H1 (cell line): ENCODE measurements around the gene RPL37. TPM values are rescaled to one million over a fixed set of nuclear protein-coding genes. Genes with fewer than 3 reads are reported as not detected.

Experiments
- CTCF ChIA-PET: fragments of 300-600 bp; sonication (Branson Sonifier 250); formaldehyde crosslinking; loops from one replicate; lab custom pipeline; 2021; ENCODE audit not compliant: partially characterized antibody; lab: Charles Lee
- POLR2A ChIA-PET: fragments of 300-600 bp; sonication (Branson Sonifier 250); formaldehyde crosslinking; loops from one replicate; lab custom pipeline; 2021; ENCODE audit warnings: inconsistent platforms; ENCODE audit not compliant: partially characterized antibody; lab: Charles Lee
- DNase-seq, 2 experiments: peaks; one replicate each; pipeline versions ENCODE4 v3.0.0 to v3.0.0-alpha.2; 2010 to 2022; ENCODE audit warnings: low spot score in 2 of 2, low read depth in 1 of 2, mixed read lengths in 1 of 2
- FAIRE-seq: peaks from 2 replicates; lab custom pipeline; 2011; peaks lifted over from hg19 to GRCh38; lab: Jason Lieb, UNC
- H2AFZ ChIP-seq: 2 replicates; pipeline ENCODE4 v1.8.1; 2012; ENCODE audit warnings: low read length, inconsistent platforms
- H2AK5ac ChIP-seq: 2 replicates; pipeline ENCODE4 v1.6.1; 2013; ENCODE audit warnings: low read depth, low read length
- H2BK120ac ChIP-seq: replicated peaks from 2 replicates; pipeline ENCODE3; 2013; ENCODE audit warnings: low read depth, low read length, inconsistent platforms
- H2BK12ac ChIP-seq: 2 replicates; pipeline ENCODE4 v1.6.1; 2013; ENCODE audit warnings: low read depth, low read length
- H2BK15ac ChIP-seq: 2 replicates; pipeline ENCODE4 v1.6.1; 2013; ENCODE audit warnings: low read length
- H2BK20ac ChIP-seq: 2 replicates; pipeline ENCODE4 v1.6.1; 2013; ENCODE audit warnings: low read length
- H2BK5ac ChIP-seq: 2 replicates; pipeline ENCODE4 v1.6.1; 2013; ENCODE audit warnings: low read depth, low read length
- H3K14ac ChIP-seq: 2 replicates; pipeline ENCODE4 v1.6.1; 2013; ENCODE audit warnings: inconsistent platforms; ENCODE audit not compliant: insufficient read length
- H3K18ac ChIP-seq: 2 replicates; pipeline ENCODE4 v1.6.1; 2013; ENCODE audit warnings: low read length; ENCODE audit errors: extremely low read depth
- H3K23ac ChIP-seq: 2 replicates; pipeline ENCODE4 v1.6.1; 2013; ENCODE audit warnings: inconsistent platforms; ENCODE audit not compliant: insufficient read length
- H3K23me2 ChIP-seq: 2 replicates; pipeline ENCODE4 v1.6.1; 2013; ENCODE audit warnings: low read depth, low read length
- H3K27ac ChIP-seq: 2 replicates; pipeline ENCODE4 v1.6.1; 2011; ENCODE audit warnings: low read depth, low read length, inconsistent platforms
- H3K27me3 ChIP-seq, 4 experiments: replicated peaks in 1 of 4; 1 replicate in 1 of 4; 2 replicates in 3 of 4; pipeline versions ENCODE4 v1.6.1 to v1.8.1; 2011 to 2013; ENCODE audit warnings: low read length in 3 of 4, mild to moderate bottlenecking in 3 of 4, inconsistent platforms in 2 of 4, mixed read lengths in 2 of 4, moderate library complexity in 1 of 4; ENCODE audit not compliant: control insufficient read depth in 3 of 4, insufficient read depth in 3 of 4; ENCODE audit errors: extremely low read depth in 1 of 4
- H3K36me3 ChIP-seq, 4 experiments: 2 replicates each; pipeline versions ENCODE4 v1.6.1 to v1.8.1; 2011 to 2013; ENCODE audit warnings: mild to moderate bottlenecking in 4 of 4, low read length in 3 of 4, moderate library complexity in 2 of 4, control low read depth in 1 of 4, inconsistent platforms in 1 of 4; ENCODE audit not compliant: insufficient read depth in 4 of 4, control insufficient read depth in 2 of 4
- H3K4ac ChIP-seq: replicated peaks from 2 replicates; pipeline ENCODE3; 2013; ENCODE audit warnings: low read length, low read depth, mixed read lengths, inconsistent platforms; ENCODE audit not compliant: insufficient read length
- H3K4me1 ChIP-seq, 4 experiments: replicated peaks in 1 of 4; 1 replicate in 1 of 4; 2 replicates in 3 of 4; pipeline versions ENCODE4 v1.6.1 to v1.8.1; 2011 to 2013; ENCODE audit warnings: low read length in 3 of 4, inconsistent platforms in 2 of 4, mixed read lengths in 1 of 4; ENCODE audit not compliant: insufficient read depth in 4 of 4, control insufficient read depth in 3 of 4
- H3K4me2 ChIP-seq, 2 experiments: 2 replicates each; pipeline versions ENCODE4 v1.6.1 to v1.8.1; 2011 to 2013; ENCODE audit warnings: low read depth in 2 of 2, low read length in 2 of 2, control low read depth in 1 of 2, inconsistent platforms in 1 of 2, mild to moderate bottlenecking in 1 of 2; ENCODE audit not compliant: insufficient read depth in 1 of 2
- H3K4me3 ChIP-seq, 4 experiments: fragments of 200-600, 300-600 bp in 1 of 4; sonication (generic), shearing (Covaris generic), sonication (Bioruptor Twin) in 1 of 4; 2 replicates each; pipeline versions ENCODE4 v1.5.1 to v1.8.1; 2011 to 2016; ENCODE audit warnings: low read length in 4 of 4, low read depth in 3 of 4, control low read depth in 2 of 4, inconsistent platforms in 2 of 4, mild to moderate bottlenecking in 2 of 4, mixed read lengths in 1 of 4, moderate library complexity in 1 of 4; ENCODE audit not compliant: insufficient read depth in 2 of 4; ENCODE audit errors: extremely low read depth in 1 of 4
- H3K56ac ChIP-seq: replicated peaks from 2 replicates; pipeline ENCODE3; 2013; ENCODE audit warnings: low read depth, mild to moderate bottlenecking, mixed read lengths, low read length, inconsistent platforms; ENCODE audit not compliant: insufficient read length
- H3K79me1 ChIP-seq: 2 replicates; pipeline ENCODE4 v1.6.1; 2013; ENCODE audit warnings: low read depth, low read length, control low read depth
- H3K79me2 ChIP-seq, 2 experiments: 2 replicates each; pipeline versions ENCODE4 v1.6.1 to v1.8.1; 2012 to 2013; ENCODE audit warnings: low read length in 2 of 2, mild to moderate bottlenecking in 2 of 2, inconsistent platforms in 1 of 2; ENCODE audit not compliant: insufficient read depth in 2 of 2, control insufficient read depth in 1 of 2
- H3K9ac ChIP-seq, 4 experiments: replicated peaks in 1 of 4; 1 replicate in 1 of 4; 2 replicates in 3 of 4; pipeline versions ENCODE4 v1.6.1 to v1.8.1; 2011 to 2013; ENCODE audit warnings: low read depth in 3 of 4, low read length in 3 of 4, control low read depth in 2 of 4, mild to moderate bottlenecking in 2 of 4, moderate library complexity in 2 of 4, inconsistent platforms in 1 of 4; ENCODE audit errors: extremely low read depth in 1 of 4
- H3K9me3 ChIP-seq, 2 experiments: 2 replicates each; pipeline versions ENCODE4 v1.6.1 to v1.8.1; 2012 to 2013; ENCODE audit warnings: mild to moderate bottlenecking in 2 of 2, moderate library complexity in 2 of 2, control low read depth in 1 of 2, inconsistent platforms in 1 of 2, low read depth in 1 of 2, low read length in 1 of 2, mixed read lengths in 1 of 2; ENCODE audit not compliant: insufficient read depth in 2 of 2
- H4K20me1 ChIP-seq, 2 experiments: replicated peaks in 1 of 2; 2 replicates each; pipeline versions ENCODE3 to v1.8.1; 2011 to 2013; ENCODE audit warnings: inconsistent platforms in 2 of 2, low read length in 2 of 2, mild to moderate bottlenecking in 1 of 2; ENCODE audit not compliant: insufficient read depth in 2 of 2, control insufficient read depth in 1 of 2
- H4K5ac ChIP-seq: 2 replicates; pipeline ENCODE4 v1.6.1; 2013; ENCODE audit warnings: low read length, low read depth, mixed read lengths, inconsistent platforms; ENCODE audit not compliant: insufficient read length
- H4K8ac ChIP-seq: 2 replicates; pipeline ENCODE4 v1.8.0; 2013; ENCODE audit warnings: mild to moderate bottlenecking, moderate library complexity, low read length, inconsistent platforms; ENCODE audit not compliant: insufficient read depth; ENCODE audit errors: extremely low read depth
- H4K91ac ChIP-seq: replicated peaks from 2 replicates; pipeline ENCODE3; 2013; ENCODE audit warnings: low read length, mixed read lengths, inconsistent platforms; ENCODE audit not compliant: insufficient read length
- GTF2F1 ChIP-seq: IDR thresholded peaks from 2 replicates; pipeline ENCODE4 v1.6.1; 2012; ENCODE audit warnings: low read depth, low read length, improper control_type of control experiment, borderline replicate concordance
- HDAC6 ChIP-seq: IDR thresholded peaks from one replicate; pipeline ENCODE4 v1.7.1; 2012; ENCODE audit warnings: low read depth, mild to moderate bottlenecking, inconsistent platforms, low read length, moderate library complexity
- WGBS, 2 experiments: shearing (Covaris generic) in 1 of 2; methylation state at CpG; one replicate each; pipeline versions ENCODE4 v1.1.6 to v1.1.7; 2013 to 2015; ENCODE audit warnings: low lambda C conversion rate in 2 of 2, mixed read lengths in 2 of 2, inconsistent platforms in 1 of 2, low coverage in 1 of 2, missing lambda C conversion rate in 1 of 2; ENCODE audit not compliant: insufficient replicate concordance in 2 of 2, insufficient coverage in 1 of 2, insufficient read length in 1 of 2; ENCODE audit errors: extremely low coverage in 1 of 2, missing lambda C conversion rate in 1 of 2; 5-methylcytosine and 5-hydroxymethylcytosine counted together
- polyA plus RNA-seq, 7 experiments: library from polyadenylated mRNA; depleted of rRNA in 3 of 7; stranded (reverse) in 5 of 7; unstranded in 2 of 7; fragments of >200 nt in 5 of 7; fragments of 200-250 nt in 2 of 7; gene quantifications; 1 replicate in 5 of 7; 2 replicates in 1 of 7; 4 replicates in 1 of 7; pipeline versions ENCODE4 v1.2.1 to v1.2.3, GENCODE V29; 2011 to 2013; ENCODE audit warnings: missing spikeins in 2 of 7, mixed read lengths in 2 of 7
- total RNA-seq: library from RNA; stranded (reverse); fragmentation: NEBNext Ultra II Directional; extraction: Animal tissue kit (Norgen Biotek cat#: 25700); gene quantifications from 2 replicates; pipeline ENCODE4 v1.2.1, GENCODE V29; 2021
- TF ChIP-seq, protein P1 (sequence below), 3 experiments: IDR thresholded peaks; 1 replicate in 2 of 3; 2 replicates in 1 of 3; pipeline versions ENCODE4 v1.5.1 to v1.6.1; 2011; ENCODE audit warnings: low read length in 3 of 3, mild to moderate bottlenecking in 3 of 3, inconsistent platforms in 2 of 3, low read depth in 1 of 3, moderate library complexity in 1 of 3; ENCODE audit not compliant: insufficient read depth in 1 of 3; ENCODE audit errors: control extremely low read depth in 1 of 3

RPL37 gene
- total and polyA plus RNA-seq, 2 of the 8 experiments (the other 6 are each of a cell fraction or from before 2014, with no cell fraction given) = 467 to 1,534 TPM

DNA sequence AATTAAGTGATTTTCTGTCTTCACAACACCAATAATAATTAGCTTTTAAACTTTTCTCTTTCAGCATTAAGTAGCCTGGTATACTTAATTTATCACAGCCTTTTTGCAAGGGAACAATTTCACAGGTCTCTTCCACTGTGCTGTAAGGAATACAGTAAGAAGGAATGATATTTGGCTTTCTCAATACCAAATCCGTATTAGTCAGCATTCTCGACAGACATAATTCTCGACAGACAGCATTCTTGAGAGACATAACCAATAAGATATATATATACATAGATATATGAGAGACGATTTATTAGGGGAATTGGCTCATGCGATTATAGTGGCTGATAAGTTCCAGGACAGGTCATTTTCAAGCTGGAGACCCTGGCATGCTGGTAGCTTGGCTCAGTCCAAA is 54.8 kb downstream of the RPL37 start:
- no peak overlapping the region for H2BK12ac ChIP-seq
- H3K27ac ChIP-seq = no peak overlapping the region
- H2AK5ac ChIP-seq = no peak overlapping the region
- no peak overlapping the region for H2BK20ac ChIP-seq
- TF ChIP-seq GTF2F1 (no peak), HDAC6 (no peak)
- TF ChIP-seq, protein P1, sequence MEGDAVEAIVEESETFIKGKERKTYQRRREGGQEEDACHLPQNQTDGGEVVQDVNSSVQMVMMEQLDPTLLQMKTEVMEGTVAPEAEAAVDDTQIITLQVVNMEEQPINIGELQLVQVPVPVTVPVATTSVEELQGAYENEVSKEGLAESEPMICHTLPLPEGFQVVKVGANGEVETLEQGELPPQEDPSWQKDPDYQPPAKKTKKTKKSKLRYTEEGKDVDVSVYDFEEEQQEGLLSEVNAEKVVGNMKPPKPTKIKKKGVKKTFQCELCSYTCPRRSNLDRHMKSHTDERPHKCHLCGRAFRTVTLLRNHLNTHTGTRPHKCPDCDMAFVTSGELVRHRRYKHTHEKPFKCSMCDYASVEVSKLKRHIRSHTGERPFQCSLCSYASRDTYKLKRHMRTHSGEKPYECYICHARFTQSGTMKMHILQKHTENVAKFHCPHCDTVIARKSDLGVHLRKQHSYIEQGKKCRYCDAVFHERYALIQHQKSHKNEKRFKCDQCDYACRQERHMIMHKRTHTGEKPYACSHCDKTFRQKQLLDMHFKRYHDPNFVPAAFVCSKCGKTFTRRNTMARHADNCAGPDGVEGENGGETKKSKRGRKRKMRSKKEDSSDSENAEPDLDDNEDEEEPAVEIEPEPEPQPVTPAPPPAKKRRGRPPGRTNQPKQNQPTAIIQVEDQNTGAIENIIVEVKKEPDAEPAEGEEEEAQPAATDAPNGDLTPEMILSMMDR (IDR thresholded peaks at IDR 0.05; ENCODE audit: control extremely low read depth in 1 of 3, insufficient read depth in 1 of 3, low read depth in 1 of 3, low read length in 3 of 3) = no peak
- no peak overlapping the region for H3K4me3 ChIP-seq
- ChIA-PET POLR2A (interaction anchor here (1.1 to 1.7 kb wide), 3 partner anchors 49 to 55 kb away, joined by 3 to 11 read pairs (median 5); partner anchors contain the start of gene RPL37), CTCF (interaction anchor here (1.1 kb wide), 1 partner anchor 9 kb away, joined by 3 read pairs; no protein-coding TSS in a partner anchor)
- H3K36me3 ChIP-seq = peaks cover under 1 to 15% (median 6%) of the 10 kb centered on the region in 4 experiments; a peak in 5 of 8 replicates
- H3K79me2 ChIP-seq = peaks cover 0 to 69% of the 10 kb centered on the region in 2 experiments; a peak in 3 of 4 replicates
- no peak overlapping the region for H3K23ac ChIP-seq
- H3K9me3 ChIP-seq = no peaks in the 10 kb centered on the region
- H3K56ac ChIP-seq = no peak overlapping the region
- DNase-seq (no peak), FAIRE-seq (no peak)
- H3K4me1 ChIP-seq = no peaks in the 10 kb centered on the region
- no peak overlapping the region for H2BK120ac ChIP-seq
- H3K27me3 ChIP-seq = no peaks in the 10 kb centered on the region
- no peak overlapping the region for H3K4ac ChIP-seq
- H3K23me2 ChIP-seq = no peaks in the 10 kb centered on the region
- H2BK15ac ChIP-seq = no peak overlapping the region
- H3K4me2 ChIP-seq = no peak overlapping the region
- peaks cover 5% of the 10 kb centered on the region; the same call in 1 of the 2 replicates for H3K79me1 ChIP-seq
- H3K9ac ChIP-seq = no peak overlapping the region
- H4K8ac ChIP-seq = no peak overlapping the region
- H2BK5ac ChIP-seq = no peak overlapping the region
- H4K5ac ChIP-seq = no peak overlapping the region
- 89% methylated on average over 5 of the region's 5 CpGs; no CpG with 5 or more reads in 1 of the 2 experiments for WGBS, 2 experiments
- H4K91ac ChIP-seq = no peak overlapping the region
- peaks cover 3 to 7% of the 10 kb centered on the region in 2 experiments for H4K20me1 ChIP-seq
- H3K18ac ChIP-seq = no peak overlapping the region
- no peak overlapping the region for H3K14ac ChIP-seq
- no peak overlapping the region for H2AFZ ChIP-seq
